Left forelimb (tissue), 1 donor: ENCODE measurements around the gene GNG14.
A peak's percentile ranks its signal among the peaks of the same experiment; 100 is the strongest.
"Not testable (repeated sequence)": the region's sequence is repeated elsewhere in the genome, so short reads cannot be mapped to it uniquely, and the experiment has no call there.

ENCODE experiments used
- DNase-seq: peaks from one replicate; pipeline ENCODE4 v3.0.0-alpha.2; 2018; ENCODE audit warnings: low spot score

The GNG14 gene

DNA sequence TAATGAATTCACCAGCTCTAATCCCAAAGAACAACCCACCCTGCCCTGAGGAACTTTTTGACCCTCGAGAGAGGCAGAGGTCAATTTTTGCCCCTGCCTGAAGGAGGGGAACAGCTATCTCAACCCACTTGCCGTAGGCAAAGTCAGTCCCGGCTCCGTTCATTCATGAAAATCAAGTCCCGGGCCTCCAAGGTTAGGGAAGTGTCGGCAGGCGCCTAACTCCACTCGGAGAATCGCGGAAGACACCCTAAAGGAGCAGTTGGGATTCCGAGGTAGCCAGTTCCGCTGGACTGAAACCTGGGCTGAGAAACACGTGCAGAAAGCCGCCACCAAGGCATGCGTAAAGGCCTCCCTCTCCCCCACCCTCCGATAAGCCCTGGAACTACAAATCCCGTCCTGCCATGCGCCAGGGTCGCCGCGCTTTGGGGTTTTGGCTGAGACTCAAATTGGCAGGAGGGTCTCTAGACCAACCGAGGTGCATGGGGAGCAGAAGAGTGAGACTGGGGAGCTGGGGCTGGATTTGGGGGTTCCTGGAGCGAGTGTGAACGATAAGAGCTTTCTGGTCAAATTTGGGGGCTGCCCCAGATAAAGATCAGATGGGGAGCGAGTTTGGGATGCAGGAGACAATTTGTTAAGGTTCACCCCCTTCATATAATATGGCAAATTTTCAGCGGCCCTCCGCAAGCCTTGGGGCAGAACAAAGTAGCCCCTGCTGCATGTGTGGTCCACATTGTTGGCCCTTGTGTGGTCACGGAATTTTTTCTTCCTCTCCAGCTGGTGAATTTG is 36.0 kb downstream of the GNG14 start, which contains the start of gene TNPO2:
TNPO2 (minus strand) TSS at position 292 of the 786 bp plus-strand sequence. CDS start 2,955 bp downstream, outside the sequence.
- no peak for DNase-seq

DNA sequence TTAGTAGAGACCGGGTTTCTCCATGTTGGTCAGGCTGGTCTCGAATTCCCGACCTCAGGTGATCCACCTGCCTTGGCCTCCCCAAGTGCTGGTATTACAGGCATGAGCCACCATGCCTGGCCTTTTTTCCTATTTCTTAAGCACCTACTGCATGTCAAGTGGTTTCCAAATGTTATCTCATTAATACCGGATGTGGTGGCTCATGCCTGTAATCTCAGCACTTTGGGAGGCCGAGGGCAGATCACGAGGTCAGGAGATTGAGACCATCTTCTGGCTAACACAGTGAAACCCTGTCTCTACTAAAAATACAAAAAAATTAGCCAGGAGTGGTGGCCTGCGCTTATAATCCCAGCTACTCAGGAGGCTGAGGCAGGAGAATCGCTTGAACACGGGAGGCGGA is 37.8 kb downstream of the GNG14 start:
- DNase-seq, result not testable (repeated sequence)

DNA sequence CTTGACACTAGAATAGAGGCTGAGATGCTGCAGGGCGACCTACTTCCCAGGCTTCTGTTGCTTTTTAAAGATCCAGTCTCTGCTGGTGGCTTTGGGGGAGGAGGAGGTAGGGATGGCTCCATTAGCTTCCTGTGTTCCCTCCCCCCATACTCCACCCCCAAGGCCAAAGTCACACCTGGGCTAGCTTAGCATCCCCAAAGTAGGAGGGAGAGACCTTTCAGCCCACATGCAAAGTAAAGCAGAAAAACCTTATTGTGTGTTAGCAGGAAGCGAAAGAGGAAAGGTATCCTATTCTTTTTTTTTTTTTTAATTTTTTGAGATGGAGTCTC is 39.2 kb downstream of the GNG14 start:
- no peak for DNase-seq

GRCh38 chr19:12727745-12728433 is 40.1 kb downstream of the GNG14 start:
- no peak for DNase-seq

- no peak for DNase-seq
These were observed 42.3 kb downstream of the GNG14 start for GRCh38 chr19:12730064-12730463.

- no peak for DNase-seq
These were observed 43.5 kb downstream of the GNG14 start for GRCh38 chr19:12731337-12731736.

DNA sequence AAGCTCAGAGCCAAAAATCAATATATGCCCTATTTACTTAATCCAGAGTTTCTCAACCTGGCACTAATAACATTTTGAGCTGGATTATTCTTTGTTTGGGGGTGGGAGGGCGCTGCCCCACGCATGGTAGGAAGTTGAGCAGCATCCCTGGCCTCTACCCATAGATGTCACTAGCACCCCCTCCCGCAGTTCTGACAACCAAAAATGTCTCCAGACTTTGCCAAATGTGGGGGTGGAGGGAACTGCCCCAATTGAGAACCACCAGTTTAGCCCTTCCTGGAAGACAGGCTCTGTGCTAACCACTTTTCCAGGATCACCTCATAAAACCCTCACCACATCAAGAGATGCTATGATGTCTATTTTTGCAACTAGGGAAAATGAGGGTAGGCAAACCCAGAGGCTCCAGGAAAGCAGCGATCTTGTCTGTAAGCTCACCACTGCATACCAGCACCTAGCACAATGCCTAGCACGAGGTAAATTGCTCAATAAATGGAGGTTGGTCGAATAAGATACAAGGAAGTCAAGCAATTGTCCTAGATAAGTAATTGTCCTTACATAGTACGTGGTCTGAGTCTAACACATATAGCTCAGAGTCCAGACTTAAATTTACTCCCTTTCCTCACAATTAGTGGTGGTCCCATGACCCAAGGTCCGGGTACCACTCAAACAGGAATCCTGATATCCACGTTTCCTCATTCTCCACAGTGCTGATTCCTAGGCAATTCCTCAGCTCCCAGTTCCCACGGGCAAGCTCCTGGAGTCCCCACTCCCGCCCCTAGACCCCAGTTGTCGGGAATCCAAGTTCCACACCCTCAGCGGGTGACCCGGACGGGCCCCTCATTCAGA is 45.8 kb downstream of the GNG14 start:
- DNase-seq, result no peak

- DNase-seq, result peak; percentile 89
These were observed 49.4 kb downstream of the GNG14 start, which contains the start of gene GET3 for GRCh38 chr19:12736995-12737834. TSS of gene GET3 (plus strand) at chr19:12737497. CDS start at chr19:12737506, 9 bp downstream.

DNA sequence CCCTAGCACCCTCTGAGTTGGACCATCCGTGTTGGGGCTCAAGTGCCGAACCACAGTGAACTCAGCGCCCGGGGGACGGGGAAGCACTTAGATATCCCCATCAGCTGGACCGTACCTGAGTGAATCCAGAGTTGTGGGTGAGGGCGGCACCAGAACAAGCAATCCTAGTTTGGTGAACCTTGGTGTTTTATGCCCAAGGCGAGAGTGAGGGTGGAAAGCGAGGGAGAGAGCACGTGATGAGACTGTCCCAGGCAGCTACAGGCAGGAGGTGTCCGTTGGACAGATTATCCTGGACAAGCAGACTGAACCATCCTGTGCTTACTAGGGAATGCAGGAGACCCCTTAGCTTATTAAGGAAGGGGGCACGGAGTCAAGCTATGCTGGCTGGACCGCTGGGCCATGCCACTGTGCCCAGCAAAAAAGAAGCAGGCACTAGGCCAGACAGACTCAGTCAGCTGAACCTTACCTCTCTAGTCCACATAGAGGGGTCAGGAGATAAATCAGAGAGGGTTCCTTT is 50.1 kb downstream of the GNG14 start:
- no peak for DNase-seq
